A549 (cell line): ENCODE measurements around the gene KICS2. TPM values are rescaled to one million over a fixed set of nuclear protein-coding genes. Genes with fewer than 3 reads are reported as not detected.

Experiments used
- ATAC-seq, 2 experiments: fragments of 200-7000 bp in 1 of 2; fragments of >200 bp in 1 of 2; cut with Nextera tagmentation in 1 of 2; cut with Tn5 transposase in 1 of 2; 3 replicates each; pipeline versions ENCODE4 v1.8.0 to v1.9.1; 2018 to 2020; ENCODE audit warnings: mild to moderate bottlenecking in 1 of 2, moderate library complexity in 1 of 2
- CTCF ChIA-PET: fragments of 300-600 bp; sonication (Branson Sonifier 250); formaldehyde crosslinking; extraction: SDS; loops from one replicate; lab custom pipeline; 2021; ENCODE audit warnings: antibody characterized with exemption, inconsistent platforms; lab: Yijun Ruan, JAX
- POLR2A ChIA-PET: fragments of 350-600 bp; formaldehyde crosslinking; extraction: SDS; loops from one replicate; lab custom pipeline; 2021; ENCODE audit warnings: antibody characterized with exemption, inconsistent platforms; lab: Yijun Ruan, JAX
- DNase-seq, 2 experiments: peaks; one replicate each; pipeline versions ENCODE4 v3.0.0 to v3.0.0-alpha.2; 2011 to 2016; ENCODE audit warnings: low read depth in 1 of 2, low spot score in 1 of 2
- FAIRE-seq: peaks from 2 replicates; lab custom pipeline; 2011; peaks lifted over from hg19 to GRCh38; lab: Jason Lieb, UNC
- H3K27ac ChIP-seq, 2 experiments: fragments of >200 bp; sonication (Bioruptor Twin); formaldehyde crosslinking; 3 replicates each; pipeline ENCODE4 v1.5.1; 2016 to 2017
- H3K4me1 ChIP-seq: fragments of >200 bp; sonication (Bioruptor Twin); formaldehyde crosslinking; 3 replicates; pipeline ENCODE4 v1.6.1; 2016
- H3K4me2 ChIP-seq: fragments of >200 bp; sonication (Bioruptor Twin); formaldehyde crosslinking; 3 replicates; pipeline ENCODE4 v1.6.1; 2016
- H3K4me3 ChIP-seq: fragments of >200 bp; sonication (Bioruptor Twin); formaldehyde crosslinking; 3 replicates; pipeline ENCODE4 v1.5.1; 2016
- H3K9me3 ChIP-seq: fragments of >200 bp; sonication (Bioruptor Twin); formaldehyde crosslinking; 3 replicates; pipeline ENCODE4 v1.6.1; 2016
- CBX2 ChIP-seq: fragments of 200-600 bp; sonication (generic); IDR thresholded peaks from 2 replicates; pipeline ENCODE4 v1.6.1; 2016; ENCODE audit warnings: low read depth, mild to moderate bottlenecking, borderline replicate concordance
- CBX8 ChIP-seq: fragments of 200-600 bp; sonication (generic); IDR thresholded peaks from 2 replicates; pipeline ENCODE4 v1.6.1; 2016
- CEBPB ChIP-seq, 2 experiments: fragments of >200 bp in 1 of 2; sonication (Bioruptor Twin) in 1 of 2; formaldehyde crosslinking in 1 of 2; IDR thresholded peaks; 2 replicates each; pipeline ENCODE4 v1.6.1; 2012 to 2016
- EHMT2 ChIP-seq: fragments of 200-600 bp; sonication (generic); IDR thresholded peaks from 2 replicates; pipeline ENCODE4 v1.6.1; 2016; ENCODE audit warnings: antibody characterized with exemption, low read depth, mild to moderate bottlenecking, moderate library complexity
- EP300 ChIP-seq, 2 experiments: fragments of >200 bp; sonication (Bioruptor Twin); formaldehyde crosslinking; IDR thresholded peaks; 2 replicates in 1 of 2; 3 replicates in 1 of 2; pipeline ENCODE4 v1.6.1; 2016 to 2017
- FOSB ChIP-seq: fragments of 250-450 bp; sonication (Bioruptor Pico); IDR thresholded peaks from 2 replicates; pipeline ENCODE4 v1.5.0; 2020; ENCODE audit warnings: mild to moderate bottlenecking, moderate library complexity
- FOXS1 ChIP-seq: fragments of 250-450 bp; sonication (Bioruptor Pico); IDR thresholded peaks from 2 replicates; pipeline ENCODE4 v1.5.0; 2020; ENCODE audit warnings: mild to moderate bottlenecking, moderate library complexity
- GATA3 ChIP-seq: IDR thresholded peaks from 2 replicates; pipeline ENCODE4 v1.6.1; 2012; ENCODE audit warnings: borderline replicate concordance
- HDAC2 ChIP-seq: fragments of 200-600 bp; sonication (generic); IDR thresholded peaks from 2 replicates; pipeline ENCODE4 v1.6.1; 2016
- HOXA7 ChIP-seq: fragments of 250-450 bp; sonication (Bioruptor Pico); IDR thresholded peaks from 2 replicates; pipeline ENCODE4 v1.5.0; 2020; ENCODE audit warnings: mild to moderate bottlenecking, moderate library complexity
- HOXB13 ChIP-seq: fragments of 250-450 bp; sonication (Bioruptor Pico); IDR thresholded peaks from 2 replicates; pipeline ENCODE4 v1.5.0; 2020; ENCODE audit warnings: low read depth, mild to moderate bottlenecking, moderate library complexity
- JUNB ChIP-seq: fragments of >200 bp; sonication (Bioruptor Twin); formaldehyde crosslinking; IDR thresholded peaks from 2 replicates; pipeline ENCODE4 v1.6.1; 2016
- KDM1A ChIP-seq: fragments of 200-600 bp; sonication (generic); IDR thresholded peaks from 2 replicates; pipeline ENCODE4 v1.6.1; 2016; ENCODE audit warnings: low read depth, mild to moderate bottlenecking
- KDM5A ChIP-seq: fragments of 200-600 bp; sonication (generic); IDR thresholded peaks from 2 replicates; pipeline ENCODE4 v1.6.1; 2016; ENCODE audit warnings: antibody characterized with exemption, mild to moderate bottlenecking
- MAFK ChIP-seq: fragments of 450-650 bp; IDR thresholded peaks from 2 replicates; pipeline ENCODE4 v1.6.1; 2014; ENCODE audit not compliant: partially characterized antibody
- MAZ ChIP-seq: fragments of 150-350 bp; IDR thresholded peaks from 2 replicates; pipeline ENCODE4 v1.6.1; 2014; ENCODE audit warnings: antibody characterized with exemption, low read depth, low read length, borderline replicate concordance
- NR3C1 ChIP-seq: fragments of >200 bp; sonication (Bioruptor Twin); formaldehyde crosslinking; IDR thresholded peaks from 3 replicates; pipeline ENCODE4 v1.6.1; 2017
- PHF8 ChIP-seq: fragments of 200-600 bp; sonication (generic); IDR thresholded peaks from 2 replicates; pipeline ENCODE4 v1.6.1; 2016; ENCODE audit warnings: low read depth, mild to moderate bottlenecking, antibody characterized with exemption, moderate library complexity, borderline replicate concordance
- RCOR1 ChIP-seq: fragments of 150-350 bp; IDR thresholded peaks from 2 replicates; pipeline ENCODE4 v1.6.1; 2014; ENCODE audit warnings: antibody characterized with exemption, low read length, low read depth
- RFX5 ChIP-seq: fragments of 450-650 bp; IDR thresholded peaks from 2 replicates; pipeline ENCODE4 v1.7.1; 2014; ENCODE audit warnings: antibody characterized with exemption, mild to moderate bottlenecking, moderate library complexity
- RNF2 ChIP-seq: fragments of 200-600 bp; sonication (generic); IDR thresholded peaks from 2 replicates; pipeline ENCODE4 v1.6.1; 2016; ENCODE audit warnings: low read depth, mild to moderate bottlenecking, antibody characterized with exemption, moderate library complexity, borderline replicate concordance
- TFCP2L1 ChIP-seq: fragments of 250-450 bp; sonication (Bioruptor Pico); IDR thresholded peaks from 2 replicates; pipeline ENCODE4 v1.5.0; 2021; ENCODE audit warnings: mild to moderate bottlenecking
- ZC3H11A ChIP-seq: fragments of 450-650 bp; IDR thresholded peaks from 2 replicates; pipeline ENCODE4 v1.6.1; 2014; ENCODE audit warnings: antibody characterized with exemption, mild to moderate bottlenecking
- ZNF302 ChIP-seq: fragments of 250-450 bp; sonication (Bioruptor Pico); IDR thresholded peaks from 2 replicates; pipeline ENCODE4 v1.9.0; 2021; ENCODE audit warnings: inconsistent platforms, mild to moderate bottlenecking, moderate library complexity
- WGBS: methylation state at CpG from one replicate; pipeline ENCODE4 v1.1.6; 2017; ENCODE audit errors: missing lambda C conversion rate; 5-methylcytosine and 5-hydroxymethylcytosine counted together
- polyA plus RNA-seq, 4 experiments: library from polyadenylated mRNA; depleted of rRNA in 3 of 4; stranded (reverse); fragments of >200 nt; fragmentation: RNase III in 1 of 4; extraction: RNeasy Plus Mini Kit Qiagen cat#74134 plus additional on column Dnase treatment in 1 of 4; gene quantifications; 2 replicates in 3 of 4; 3 replicates in 1 of 4; pipeline ENCODE4 v1.2.3, GENCODE V29; 2011 to 2017
- TF ChIP-seq, protein P1 (sequence below): fragments of 250-450 bp; sonication (Bioruptor Pico); IDR thresholded peaks from 2 replicates; pipeline ENCODE4 v1.5.0; 2021; ENCODE audit warnings: mild to moderate bottlenecking, moderate library complexity, borderline replicate concordance
- TF ChIP-seq, protein P2 (sequence below): fragments of 250-450 bp; sonication (Bioruptor Pico); IDR thresholded peaks from 2 replicates; pipeline ENCODE4 v1.5.0; 2020; ENCODE audit warnings: low read depth, mild to moderate bottlenecking, moderate library complexity
- TF ChIP-seq, protein P3 (sequence below): fragments of 450-650 bp; IDR thresholded peaks from 2 replicates; pipeline ENCODE4 v1.6.1; 2014; ENCODE audit warnings: antibody characterized with exemption

Gene KICS2
- polyA plus RNA-seq, 2 of the 4 experiments (the other 2 are of a cell fraction) = 9.1 to 21.4 TPM

GRCh38 chr12:64190140-64190539 lies 32.0 kb downstream of the KICS2 start:
- CTCF ChIA-PET = interaction anchor here (0.6 to 1.3 kb wide), 3 partner anchors 8 to 351 kb away, joined by 3 to 5 read pairs (median 3); no protein-coding TSS in a partner anchor
- POLR2A ChIA-PET = no interaction called here
- TF ChIP-seq, protein P1, sequence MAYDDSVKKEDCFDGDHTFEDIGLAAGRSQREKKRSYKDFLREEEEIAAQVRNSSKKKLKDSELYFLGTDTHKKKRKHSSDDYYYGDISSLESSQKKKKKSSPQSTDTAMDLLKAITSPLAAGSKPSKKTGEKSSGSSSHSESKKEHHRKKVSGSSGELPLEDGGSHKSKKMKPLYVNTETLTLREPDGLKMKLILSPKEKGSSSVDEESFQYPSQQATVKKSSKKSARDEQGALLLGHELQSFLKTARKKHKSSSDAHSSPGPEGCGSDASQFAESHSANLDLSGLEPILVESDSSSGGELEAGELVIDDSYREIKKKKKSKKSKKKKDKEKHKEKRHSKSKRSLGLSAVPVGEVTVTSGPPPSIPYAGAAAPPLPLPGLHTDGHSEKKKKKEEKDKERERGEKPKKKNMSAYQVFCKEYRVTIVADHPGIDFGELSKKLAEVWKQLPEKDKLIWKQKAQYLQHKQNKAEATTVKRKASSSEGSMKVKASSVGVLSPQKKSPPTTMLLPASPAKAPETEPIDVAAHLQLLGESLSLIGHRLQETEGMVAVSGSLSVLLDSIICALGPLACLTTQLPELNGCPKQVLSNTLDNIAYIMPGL (CRISPR knock-in tag) = no peak
- TF ChIP-seq HDAC2 (no peak), RFX5 (no peak), EP300 (IDR thresholded peaks at IDR 0.05) (no peak), KDM5A (no peak), TFCP2L1 (CRISPR knock-in tag) (no peak), NR3C1 (no peak), GATA3 (no peak)

GRCh38 chr12:64189530-64189929 lies 32.6 kb downstream of the KICS2 start:
- no peak overlapping the region for H3K27ac ChIP-seq
- CTCF ChIA-PET = interaction anchor here (0.6 to 1.3 kb wide), 2 partner anchors 346 to 350 kb away, joined by 3 to 5 read pairs; no protein-coding TSS in a partner anchor
- ATAC-seq (no peak), DNase-seq (no peak), FAIRE-seq (no peak)
- TF ChIP-seq HOXA7 (CRISPR knock-in tag) (no peak), RNF2 (no peak), FOXS1 (CRISPR knock-in tag) (no peak), JUNB (no peak), MAZ (no peak), CEBPB (IDR thresholded peaks at IDR 0.05) (no peak), KDM1A (no peak), ZNF302 (CRISPR knock-in tag) (no peak), EHMT2 (no peak), RCOR1 (no peak), CBX2 (no peak), EP300 (IDR thresholded peaks at IDR 0.05) (no peak)
- no peak overlapping the region for H3K4me3 ChIP-seq
- 86% methylated on average over 1 of the region's 1 CpG for WGBS
- peaks cover 23% of the 10 kb centered on the region for H3K4me1 ChIP-seq
- POLR2A ChIA-PET = no interaction called here
- no peak overlapping the region for H3K4me2 ChIP-seq
- H3K9me3 ChIP-seq = no peaks in the 10 kb centered on the region

More at GRCh38 chr12:64190140-64190539, 32.0 kb downstream of the KICS2 start:
- no peak overlapping the region for H3K4me3 ChIP-seq
- FAIRE-seq = no peak
- H3K9me3 ChIP-seq = no peaks in the 10 kb centered on the region
- no peak overlapping the region for H3K4me2 ChIP-seq
- ATAC-seq = no peak
- no peak overlapping the region for H3K27ac ChIP-seq
- no peak for DNase-seq
- peaks cover 23% of the 10 kb centered on the region for H3K4me1 ChIP-seq

- Histone ChIP-seq H3K4me1 (peaks cover 23% of the 10 kb centered on the region), H3K4me3 (no peak overlapping the region), H3K9me3 (no peaks in the 10 kb centered on the region), H3K27ac (peak overlapping the region in 1 of 2 experiments; percentile 72; a peak in 4 of 6 replicates), H3K4me2 (peak overlapping the region; percentile 51; the same call in 1 of the 3 replicates)
- DNase-seq (no peak), FAIRE-seq (no peak), ATAC-seq (no peak)
- ChIA-PET CTCF (no interaction called here), POLR2A (no interaction called here)
- 87% methylated on average over 2 of the region's 2 CpGs for WGBS
- TF ChIP-seq HOXB13 (no peak), CBX8 (no peak), JUNB (no peak), MAFK (no peak), EP300 (IDR thresholded peaks at IDR 0.05) (no peak), ZC3H11A (no peak), PHF8 (no peak), FOSB (CRISPR knock-in tag) (no peak)
- TF ChIP-seq, protein P2, sequence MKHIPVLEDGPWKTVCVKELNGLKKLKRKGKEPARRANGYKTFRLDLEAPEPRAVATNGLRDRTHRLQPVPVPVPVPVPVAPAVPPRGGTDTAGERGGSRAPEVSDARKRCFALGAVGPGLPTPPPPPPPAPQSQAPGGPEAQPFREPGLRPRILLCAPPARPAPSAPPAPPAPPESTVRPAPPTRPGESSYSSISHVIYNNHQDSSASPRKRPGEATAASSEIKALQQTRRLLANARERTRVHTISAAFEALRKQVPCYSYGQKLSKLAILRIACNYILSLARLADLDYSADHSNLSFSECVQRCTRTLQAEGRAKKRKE = no peak
- TF ChIP-seq, protein P1 (CRISPR knock-in tag) = no peak
- TF ChIP-seq, protein P3, sequence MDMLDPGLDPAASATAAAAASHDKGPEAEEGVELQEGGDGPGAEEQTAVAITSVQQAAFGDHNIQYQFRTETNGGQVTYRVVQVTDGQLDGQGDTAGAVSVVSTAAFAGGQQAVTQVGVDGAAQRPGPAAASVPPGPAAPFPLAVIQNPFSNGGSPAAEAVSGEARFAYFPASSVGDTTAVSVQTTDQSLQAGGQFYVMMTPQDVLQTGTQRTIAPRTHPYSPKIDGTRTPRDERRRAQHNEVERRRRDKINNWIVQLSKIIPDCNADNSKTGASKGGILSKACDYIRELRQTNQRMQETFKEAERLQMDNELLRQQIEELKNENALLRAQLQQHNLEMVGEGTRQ = no peak
Measured at GRCh38 chr12:64187794-64188193, 34.3 kb downstream of the KICS2 start.
